Body of pancreas (tissue), 4 donors: ENCODE data around the gene PPM1H. TPM values are rescaled to one million over a fixed set of nuclear protein-coding genes. Genes with fewer than 3 reads are reported as not detected.

ENCODE experiments used
- ATAC-seq: fragments of 150-250 bp; one replicate; pipeline ENCODE4 v1.9.1; 2016
- DNase-seq, 4 donors: peaks; one replicate each; pipeline ENCODE4 v3.0.0-alpha.2; 2019
- H3K27ac ChIP-seq, 4 donors: fragments of 200-600 bp; sonication (generic); 1 replicate in 3 of 4; 2 replicates in 1 of 4; pipeline versions ENCODE4 v1.5.1 to v1.6.1; 2016 to 2019; ENCODE audit warnings: mild to moderate bottlenecking in 1 of 4, mixed read lengths in 1 of 4, moderate library complexity in 1 of 4
- H3K27me3 ChIP-seq, 2 donors: fragments of 200-600 bp; sonication (generic); one replicate each; pipeline ENCODE4 v1.6.0; 2016; ENCODE audit warnings: mild to moderate bottlenecking in 1 of 2
- H3K36me3 ChIP-seq, 2 donors: fragments of 200-600 bp; sonication (generic); replicated peaks in 1 of 2; 2 replicates each; pipeline ENCODE4 v1.5.1; 2016; ENCODE audit warnings: low read depth in 2 of 2; ENCODE audit not compliant: insufficient read depth in 1 of 2
- H3K4me1 ChIP-seq: fragments of 200-600 bp; sonication (generic); one replicate; pipeline ENCODE4 v1.6.0; 2016
- H3K4me3 ChIP-seq, 2 donors: fragments of 200-600 bp; sonication (generic); 1 replicate in 1 of 2; 2 replicates in 1 of 2; pipeline ENCODE4 v1.5.1; 2016 to 2019
- H3K9me3 ChIP-seq, 3 donors: fragments of 200-600 bp; sonication (generic); 1 replicate in 2 of 3; 2 replicates in 1 of 3; pipeline ENCODE4 v1.5.1; 2016
- CTCF ChIP-seq, 7 experiments: fragments of 450-650 bp in 4 of 7; fragments of 200-600 bp in 3 of 7; sonication (generic) in 3 of 7; IDR thresholded peaks; one replicate each; pipeline ENCODE4 v1.5.1; 2016 to 2019; ENCODE audit warnings: antibody characterized with exemption in 7 of 7
- POLR2A ChIP-seq, 3 donors: fragments of 450-650 bp; IDR thresholded peaks; one replicate each; pipeline ENCODE4 v1.6.1; 2016; ENCODE audit warnings: antibody characterized with exemption in 3 of 3, mild to moderate bottlenecking in 2 of 3
- WGBS, 2 donors: methylation state at CpG; one replicate each; pipeline ENCODE4 v1.1.5; 2017; 5-methylcytosine and 5-hydroxymethylcytosine counted together
- intact Hi-C: fragments of 100-400 bp; cut with DNase I; formaldehyde crosslinking; loops from one replicate; pipeline ENCODE4 v1.15.1; 2023
- total RNA-seq, 2 donors: library from RNA; depleted of rRNA; stranded (reverse); fragments of >200 nt; gene quantifications; one replicate each; pipeline ENCODE4 v1.1.0, GENCODE V29; 2016

The PPM1H gene
- total RNA-seq, 2 donors from 2014 or later, result 4.9 to 6.3 TPM

GRCh38 chr12:62718762-62719426, 216.1 kb downstream of the PPM1H start:
- Histone ChIP-seq H3K4me1 (no peaks in the 10 kb centered on the region), H3K9me3 (no peaks in the 10 kb centered on the region), H3K36me3 (no peaks in the 10 kb centered on the region), H3K27me3 (no peaks in the 10 kb centered on the region), H3K27ac (no peak overlapping the region), H3K4me3 (no peak overlapping the region)
- DNase-seq (no peak), ATAC-seq (no peak)
- TF ChIP-seq CTCF (IDR thresholded peaks at IDR 0.05) (no peak), POLR2A (IDR thresholded peaks at IDR 0.05) (no peak)
- intact Hi-C loops, result no loop called here
- WGBS, 2 donors, result 97 to 100% methylated on average over 2 of the region's 2 CpGs

- ATAC-seq, result no peak
- 95 to 97% methylated on average over 1 of the region's 1 CpG for WGBS, 2 donors
- intact Hi-C loops, result no loop called here
Observed at GRCh38 chr12:62717643-62718042, 217.3 kb downstream of the PPM1H start.

GRCh38 chr12:62716866-62717525, 218.0 kb downstream of the PPM1H start:
- Histone ChIP-seq H3K36me3 (no peaks in the 10 kb centered on the region), H3K4me3 (no peak overlapping the region), H3K4me1 (no peaks in the 10 kb centered on the region), H3K9me3 (no peaks in the 10 kb centered on the region), H3K27ac (no peak overlapping the region), H3K27me3 (no peaks in the 10 kb centered on the region)
- WGBS, 2 donors, result 70 to 75% methylated on average over 5 of the region's 5 CpGs
- no peak for DNase-seq
- TF ChIP-seq POLR2A (IDR thresholded peaks at IDR 0.05) (no peak), CTCF (IDR thresholded peaks at IDR 0.05) (no peak)
- intact Hi-C loops, result no loop called here
- no peak for ATAC-seq

More at GRCh38 chr12:62717643-62718042, 217.3 kb downstream of the PPM1H start:
- no peaks in the 10 kb centered on the region for H3K9me3 ChIP-seq
- DNase-seq, result no peak
- H3K4me1 ChIP-seq, result no peaks in the 10 kb centered on the region
- H3K27me3 ChIP-seq, result no peaks in the 10 kb centered on the region
- H3K36me3 ChIP-seq, result no peaks in the 10 kb centered on the region
- H3K27ac ChIP-seq, result no peak overlapping the region
- TF ChIP-seq POLR2A (IDR thresholded peaks at IDR 0.05) (no peak), CTCF (IDR thresholded peaks at IDR 0.05) (no peak)
- H3K4me3 ChIP-seq, result no peak overlapping the region

GRCh38 chr12:62716037-62716436, 218.9 kb downstream of the PPM1H start:
- Histone ChIP-seq H3K4me3 (no peak overlapping the region), H3K4me1 (no peaks in the 10 kb centered on the region), H3K36me3 (no peaks in the 10 kb centered on the region), H3K27ac (no peak overlapping the region), H3K9me3 (no peaks in the 10 kb centered on the region), H3K27me3 (no peaks in the 10 kb centered on the region)
- 79 to 98% methylated on average over 3 of the region's 3 CpGs for WGBS, 2 donors
- DNase-seq, result no peak
- ATAC-seq, result no peak
- TF ChIP-seq POLR2A (IDR thresholded peaks at IDR 0.05), result no peak
- no peak for TF ChIP-seq CTCF (IDR thresholded peaks at IDR 0.05)
- intact Hi-C loops, result no loop called here
